Measurements from ENCODE around the gene CUBN. TPM values are rescaled to one million over a fixed set of nuclear protein-coding genes. Genes with fewer than 3 reads are reported as not detected.

Gene CUBN
- total RNA-seq, 1 donor from 2014 or later: 1.3 TPM

GRCh38 chr10:16950656-16951601, 178.7 kb downstream of the CUBN start:
- no peak overlapping the region for H3K27ac ChIP-seq
- no peak for ATAC-seq
- no peak for DNase-seq
- peaks cover 6% of the 10 kb centered on the region for H3K4me1 ChIP-seq
- H3K4me3 ChIP-seq: no peak overlapping the region
- H3K36me3 ChIP-seq: no peaks in the 10 kb centered on the region
- intact Hi-C loops (cut with DNase I): no loop called here
- TF ChIP-seq, protein P1, sequence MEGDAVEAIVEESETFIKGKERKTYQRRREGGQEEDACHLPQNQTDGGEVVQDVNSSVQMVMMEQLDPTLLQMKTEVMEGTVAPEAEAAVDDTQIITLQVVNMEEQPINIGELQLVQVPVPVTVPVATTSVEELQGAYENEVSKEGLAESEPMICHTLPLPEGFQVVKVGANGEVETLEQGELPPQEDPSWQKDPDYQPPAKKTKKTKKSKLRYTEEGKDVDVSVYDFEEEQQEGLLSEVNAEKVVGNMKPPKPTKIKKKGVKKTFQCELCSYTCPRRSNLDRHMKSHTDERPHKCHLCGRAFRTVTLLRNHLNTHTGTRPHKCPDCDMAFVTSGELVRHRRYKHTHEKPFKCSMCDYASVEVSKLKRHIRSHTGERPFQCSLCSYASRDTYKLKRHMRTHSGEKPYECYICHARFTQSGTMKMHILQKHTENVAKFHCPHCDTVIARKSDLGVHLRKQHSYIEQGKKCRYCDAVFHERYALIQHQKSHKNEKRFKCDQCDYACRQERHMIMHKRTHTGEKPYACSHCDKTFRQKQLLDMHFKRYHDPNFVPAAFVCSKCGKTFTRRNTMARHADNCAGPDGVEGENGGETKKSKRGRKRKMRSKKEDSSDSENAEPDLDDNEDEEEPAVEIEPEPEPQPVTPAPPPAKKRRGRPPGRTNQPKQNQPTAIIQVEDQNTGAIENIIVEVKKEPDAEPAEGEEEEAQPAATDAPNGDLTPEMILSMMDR (IDR thresholded peaks at IDR 0.05): no peak
- no peaks in the 10 kb centered on the region for H3K9me3 ChIP-seq
- H3K27me3 ChIP-seq: no peaks in the 10 kb centered on the region

GRCh38 chr10:16949816-16950215, 179.8 kb downstream of the CUBN start:
- Histone ChIP-seq H3K27me3 (no peaks in the 10 kb centered on the region), H3K4me3 (no peak overlapping the region), H3K9me3 (no peaks in the 10 kb centered on the region), H3K36me3 (no peaks in the 10 kb centered on the region), H3K27ac (no peak overlapping the region), H3K4me1 (peaks cover 7% of the 10 kb centered on the region)
- no peak for DNase-seq
- intact Hi-C loops (cut with DNase I): no loop called here
- TF ChIP-seq, protein P1 (IDR thresholded peaks at IDR 0.05): no peak
- ATAC-seq: no peak

DNA sequence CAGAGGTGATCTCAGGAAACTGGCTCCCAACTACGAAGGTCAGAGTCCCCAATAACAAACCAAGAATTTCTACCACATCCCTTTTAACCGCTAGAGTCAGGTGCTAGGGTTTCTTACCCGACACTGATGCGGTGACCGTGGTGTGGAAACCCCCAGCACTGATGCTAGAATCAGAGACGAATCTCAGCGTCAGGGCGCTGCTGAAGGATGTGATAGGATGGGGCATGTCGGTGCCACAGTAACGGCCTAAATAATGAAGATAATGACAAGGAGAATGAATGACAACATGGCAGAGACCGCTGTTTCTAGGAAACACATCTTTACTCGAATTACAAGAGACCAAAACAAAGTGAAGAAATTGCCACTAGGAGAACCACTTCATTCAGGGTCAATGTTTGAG, 181.2 kb downstream of the CUBN start:
- intact Hi-C loops (cut with DNase I): no loop called here
- H3K4me1 ChIP-seq: peaks cover 15% of the 10 kb centered on the region
- no peak for ATAC-seq

GRCh38 chr10:16947069-16947468, 182.5 kb downstream of the CUBN start:
- Histone ChIP-seq H3K4me3 (no peak overlapping the region), H3K9me3 (no peaks in the 10 kb centered on the region), H3K36me3 (no peaks in the 10 kb centered on the region), H3K27ac (no peak overlapping the region), H3K4me1 (peaks cover 15% of the 10 kb centered on the region), H3K27me3 (no peaks in the 10 kb centered on the region)
- ATAC-seq (no peak), DNase-seq (no peak)
- TF ChIP-seq, protein P1 (IDR thresholded peaks at IDR 0.05): no peak
- intact Hi-C loops (cut with DNase I): no loop called here

More for the DNA sequence above, 181.2 kb downstream of the CUBN start:
- Histone ChIP-seq H3K27ac (no peak overlapping the region), H3K9me3 (no peaks in the 10 kb centered on the region), H3K27me3 (no peaks in the 10 kb centered on the region), H3K4me3 (no peak overlapping the region), H3K36me3 (no peaks in the 10 kb centered on the region)
- TF ChIP-seq, protein P1 (IDR thresholded peaks at IDR 0.05): no peak
- no peak for DNase-seq

DNA sequence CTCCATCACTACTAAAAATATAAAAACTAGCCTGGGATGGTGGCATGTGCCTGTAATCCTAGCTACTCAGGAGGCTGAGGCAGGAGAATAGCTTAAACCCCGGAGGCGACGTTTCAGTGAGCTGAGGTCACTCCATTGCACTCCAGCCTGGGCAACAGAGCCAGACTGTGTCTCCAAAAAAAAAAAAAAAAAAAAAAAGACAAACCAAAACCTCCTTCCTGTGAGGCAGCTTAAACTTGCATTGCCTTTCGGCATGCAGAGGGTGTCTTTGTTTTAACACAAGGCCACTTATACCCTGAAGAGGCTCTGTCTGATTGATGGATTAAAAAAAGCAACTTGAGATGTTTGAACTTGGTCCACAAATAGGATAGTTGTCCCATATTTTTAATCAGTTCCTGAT, 184.0 kb downstream of the CUBN start:
- intact Hi-C loops (cut with DNase I): no loop called here
- ATAC-seq (no peak), DNase-seq (no peak)
- Histone ChIP-seq H3K4me1 (peaks cover 10% of the 10 kb centered on the region), H3K4me3 (no peak overlapping the region), H3K27ac (no peak overlapping the region), H3K36me3 (no peaks in the 10 kb centered on the region), H3K9me3 (no peaks in the 10 kb centered on the region), H3K27me3 (no peaks in the 10 kb centered on the region)
- TF ChIP-seq, protein P1 (IDR thresholded peaks at IDR 0.05): no peak

Data from upper lobe of right lung (tissue), 1 donor.